ENCODE measurements around the gene FGF8.

FGF8 gene

GRCh38 chr10:101768791-101769170 lies 7.1 kb downstream of the FGF8 start:
- DNase-seq (ENCODE audit: low read depth): no peak

GRCh38 chr10:101767966-101768790 lies 7.7 kb downstream of the FGF8 start:
- no peak for DNase-seq (ENCODE audit: low read depth)

- no peak for DNase-seq (ENCODE audit: low read depth)
Measured at GRCh38 chr10:101767600-101767945, 8.3 kb downstream of the FGF8 start.

- no peak for DNase-seq (ENCODE audit: low read depth)
Measured at GRCh38 chr10:101766753-101767599, 8.9 kb downstream of the FGF8 start.

- no peak for DNase-seq (ENCODE audit: low read depth)
Measured at GRCh38 chr10:101766306-101766705, 9.6 kb downstream of the FGF8 start.

GRCh38 chr10:101763141-101763846 lies 12.6 kb downstream of the FGF8 start:
- no peak for DNase-seq (ENCODE audit: low read depth)

GRCh38 chr10:101762736-101763135 lies 13.2 kb downstream of the FGF8 start:
- DNase-seq (ENCODE audit: low read depth): no peak

- no peak for DNase-seq (ENCODE audit: low read depth)
Measured at GRCh38 chr10:101761226-101761625, 14.7 kb downstream of the FGF8 start.

- DNase-seq (ENCODE audit: low read depth): no peak
Measured at GRCh38 chr10:101760510-101760909, 15.4 kb downstream of the FGF8 start.

- DNase-seq (ENCODE audit: low read depth): no peak
Measured at GRCh38 chr10:101759309-101760247, 16.3 kb downstream of the FGF8 start.

- DNase-seq (ENCODE audit: low read depth): no peak
Measured at GRCh38 chr10:101758858-101759257, 17.1 kb downstream of the FGF8 start.

- no peak for DNase-seq (ENCODE audit: low read depth)
Measured at GRCh38 chr10:101752241-101752640, 23.7 kb downstream of the FGF8 start.

- no peak for DNase-seq (ENCODE audit: low read depth)
Measured at GRCh38 chr10:101749047-101750016, 26.6 kb downstream of the FGF8 start.

GRCh38 chr10:101748496-101748895 lies 27.4 kb downstream of the FGF8 start:
- DNase-seq (ENCODE audit: low read depth): no peak

GRCh38 chr10:101745074-101745696 lies 30.7 kb downstream of the FGF8 start:
- DNase-seq (ENCODE audit: low read depth): no peak

GRCh38 chr10:101744267-101744666 lies 31.6 kb downstream of the FGF8 start:
- DNase-seq (ENCODE audit: low read depth): no peak

- no peak for DNase-seq (ENCODE audit: low read depth)
Measured at GRCh38 chr10:101741938-101742337, 34.0 kb downstream of the FGF8 start.

- no peak for DNase-seq (ENCODE audit: low read depth)
Measured at GRCh38 chr10:101736666-101737065, 39.2 kb downstream of the FGF8 start.

- DNase-seq (ENCODE audit: low read depth): no peak
Measured at GRCh38 chr10:101732096-101732495, 43.8 kb downstream of the FGF8 start.

- no peak for DNase-seq (ENCODE audit: low read depth)
Measured at GRCh38 chr10:101726115-101726387, 49.9 kb downstream of the FGF8 start.
